ENCODE data around the gene WASF3.
"Not testable (repeated sequence)": the region's sequence is repeated elsewhere in the genome, so short reads cannot be mapped to it uniquely, and the experiment has no call there.

The WASF3 gene

GRCh38 chr13:26636073-26636472 is 78.6 kb downstream of the WASF3 start:
- DNase-seq, result not testable (repeated sequence)

- no peak for DNase-seq
Observed at GRCh38 chr13:26646603-26647002, 89.1 kb downstream of the WASF3 start.

GRCh38 chr13:26651234-26651633 is 93.8 kb downstream of the WASF3 start:
- no peak for DNase-seq

- no peak for DNase-seq
Observed at GRCh38 chr13:26653310-26653709, 95.8 kb downstream of the WASF3 start.

GRCh38 chr13:26653842-26654241 is 96.4 kb downstream of the WASF3 start:
- DNase-seq, result no peak

GRCh38 chr13:26656919-26657318 is 99.4 kb downstream of the WASF3 start:
- DNase-seq, result no peak

GRCh38 chr13:26658448-26659385 is 101.2 kb downstream of the WASF3 start:
- no peak for DNase-seq

- DNase-seq, result no peak
Observed at GRCh38 chr13:26660185-26660584, 102.7 kb downstream of the WASF3 start.

- DNase-seq, result no peak
Observed at GRCh38 chr13:26660766-26661165, 103.3 kb downstream of the WASF3 start.

- no peak for DNase-seq
Observed at GRCh38 chr13:26663791-26664190, 106.3 kb downstream of the WASF3 start.

GRCh38 chr13:26664286-26664685 is 106.8 kb downstream of the WASF3 start:
- DNase-seq, result no peak

GRCh38 chr13:26664876-26665275 is 107.4 kb downstream of the WASF3 start:
- no peak for DNase-seq

- no peak for DNase-seq
Observed at GRCh38 chr13:26668357-26669146, 111.1 kb downstream of the WASF3 start.

- no peak for DNase-seq
Observed at GRCh38 chr13:26673890-26674289, 116.4 kb downstream of the WASF3 start.

- DNase-seq, result no peak
Observed at GRCh38 chr13:26677156-26677555, 119.7 kb downstream of the WASF3 start.

- DNase-seq, result no peak
Observed at GRCh38 chr13:26678330-26678729, 120.8 kb downstream of the WASF3 start.

GRCh38 chr13:26678796-26679195 is 121.3 kb downstream of the WASF3 start:
- DNase-seq, result no peak

- DNase-seq, result no peak
Observed at GRCh38 chr13:26679411-26680122, 122.1 kb downstream of the WASF3 start.

- DNase-seq, result no peak
Observed at GRCh38 chr13:26680123-26680450, 122.6 kb downstream of the WASF3 start.

- no peak for DNase-seq
Observed at GRCh38 chr13:26680572-26680971, 123.1 kb downstream of the WASF3 start.

- DNase-seq, result no peak
Observed at GRCh38 chr13:26681036-26681435, 123.6 kb downstream of the WASF3 start.

- DNase-seq, result no peak
Observed at GRCh38 chr13:26682606-26683005, 125.1 kb downstream of the WASF3 start.

- no peak for DNase-seq
Observed at GRCh38 chr13:26685606-26686005, 128.1 kb downstream of the WASF3 start.

All from activated naive CD4-positive, alpha-beta T cell treated with Interleukin-2 at 50 U/mL for 16 hours (primary cell).